OCI-LY7 (cell line): ENCODE measurements around the gene CCNO.

Source experiments
- CTCF ChIP-seq: fragments of 200-600 bp; sonication (generic); conservative IDR thresholded peaks from 2 replicates; pipeline ENCODE4 v1.5.1; 2014; ENCODE audit warnings: mild to moderate bottlenecking, antibody characterized with exemption, low read length, moderate library complexity, mixed read lengths
- EZH2phosphoT487 ChIP-seq: fragments of 200-600 bp; sonication (generic); IDR thresholded peaks from 2 replicates; pipeline ENCODE4 v1.6.1; 2018; ENCODE audit warnings: low read depth, borderline replicate concordance, mild to moderate bottlenecking, mixed run types, antibody characterized with exemption, low read length, moderate library complexity, mixed read lengths

DNA sequence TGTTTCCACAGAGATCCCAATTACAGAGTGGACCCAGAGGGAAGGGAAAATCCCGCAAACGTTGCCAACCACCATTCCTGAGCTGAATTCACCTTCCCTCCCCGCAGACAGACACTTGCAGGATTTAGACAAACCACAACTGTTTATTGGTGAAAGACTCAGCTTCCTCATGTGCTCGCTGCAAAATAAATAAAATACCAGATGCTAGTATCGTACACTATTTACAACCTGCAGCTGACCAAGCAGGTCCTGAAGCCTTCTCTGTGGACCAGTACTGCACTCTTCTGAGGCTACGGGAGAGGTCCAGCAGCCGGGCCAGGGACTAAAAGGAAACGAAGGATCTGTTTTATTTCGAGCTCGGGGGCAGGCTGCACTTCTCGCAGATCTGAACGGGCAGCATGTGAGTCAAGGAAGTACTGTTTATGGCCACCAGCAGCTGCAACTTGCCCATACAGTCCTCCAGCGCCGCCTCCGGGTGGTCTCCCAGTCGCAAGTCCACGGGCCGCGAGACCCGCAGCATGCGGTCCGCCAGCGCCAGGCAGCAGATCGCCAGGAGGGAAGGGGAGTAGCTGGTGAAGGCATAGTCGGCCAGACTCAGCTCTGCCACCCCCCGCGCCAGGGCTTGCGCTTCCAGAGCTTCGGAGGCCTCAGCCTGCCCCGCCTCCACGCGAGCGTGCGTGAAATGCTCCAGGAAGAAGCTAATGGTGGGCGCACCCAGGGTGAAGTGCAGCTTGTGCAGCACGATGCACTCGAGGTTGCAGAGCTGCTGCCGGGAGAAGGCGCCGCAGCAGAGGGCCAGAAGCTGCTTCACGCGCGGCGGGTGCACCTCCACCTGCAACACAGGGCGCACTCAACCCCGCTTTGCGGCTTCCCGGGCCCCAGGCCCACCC lies 2.1 kb downstream of the CCNO start:
- TF ChIP-seq CTCF, result no peak
- TF ChIP-seq EZH2phosphoT487, result no peak
